ENCODE results near the gene EPB41L1. TPM values are rescaled to one million over a fixed set of nuclear protein-coding genes. Genes with fewer than 3 reads are reported as not detected.

The EPB41L1 gene
- total RNA-seq, 1 donor, result 9.1 TPM

DNA sequence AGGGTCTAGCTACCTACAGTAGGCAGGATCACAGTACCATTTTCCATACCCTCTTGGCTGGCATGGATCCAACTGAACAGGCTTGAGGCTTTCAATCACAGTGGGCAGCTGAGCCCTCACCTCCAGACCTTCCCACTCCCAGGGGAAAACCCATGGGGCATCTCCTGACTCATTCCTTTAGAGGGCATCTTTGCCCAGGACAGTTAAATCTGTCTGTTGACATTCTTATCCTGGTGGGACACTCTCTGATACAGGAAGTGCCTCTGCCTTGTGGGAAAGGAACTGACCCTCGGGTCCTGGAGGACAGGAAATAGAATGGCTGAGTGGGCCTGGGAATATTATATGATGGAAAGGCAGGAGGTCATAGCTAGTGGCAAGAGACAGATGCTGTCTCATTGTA, 10.2 kb upstream of the EPB41L1 start:
- DNase-seq (ENCODE audit: low read depth), result peak; percentile 31
- H3K4me3 ChIP-seq (ENCODE audit: low read depth, low read length), result no peak overlapping the region
- no peak for TF ChIP-seq CTCF (IDR thresholded peaks at IDR 0.05; ENCODE audit: insufficient read depth, low read depth, low read length)

GRCh38 chr20:36145877-36146707, 8.4 kb upstream of the EPB41L1 start:
- peak; percentile 61 for DNase-seq (ENCODE audit: low read depth)
- no peak overlapping the region for H3K4me3 ChIP-seq (ENCODE audit: low read depth, low read length)
- no peak for TF ChIP-seq CTCF (IDR thresholded peaks at IDR 0.05; ENCODE audit: insufficient read depth, low read depth, low read length)

GRCh38 chr20:36147690-36148089, 6.8 kb upstream of the EPB41L1 start:
- no peak for TF ChIP-seq CTCF (IDR thresholded peaks at IDR 0.05; ENCODE audit: insufficient read depth, low read depth, low read length)
- no peak overlapping the region for H3K4me3 ChIP-seq (ENCODE audit: low read depth, low read length)
- DNase-seq (ENCODE audit: low read depth), result peak; percentile 93

GRCh38 chr20:36148439-36148838, 6.1 kb upstream of the EPB41L1 start:
- H3K4me3 ChIP-seq (ENCODE audit: low read depth, low read length), result no peak overlapping the region
- TF ChIP-seq CTCF (IDR thresholded peaks at IDR 0.05; ENCODE audit: insufficient read depth, low read depth, low read length), result no peak
- DNase-seq (ENCODE audit: low read depth), result no peak

DNA sequence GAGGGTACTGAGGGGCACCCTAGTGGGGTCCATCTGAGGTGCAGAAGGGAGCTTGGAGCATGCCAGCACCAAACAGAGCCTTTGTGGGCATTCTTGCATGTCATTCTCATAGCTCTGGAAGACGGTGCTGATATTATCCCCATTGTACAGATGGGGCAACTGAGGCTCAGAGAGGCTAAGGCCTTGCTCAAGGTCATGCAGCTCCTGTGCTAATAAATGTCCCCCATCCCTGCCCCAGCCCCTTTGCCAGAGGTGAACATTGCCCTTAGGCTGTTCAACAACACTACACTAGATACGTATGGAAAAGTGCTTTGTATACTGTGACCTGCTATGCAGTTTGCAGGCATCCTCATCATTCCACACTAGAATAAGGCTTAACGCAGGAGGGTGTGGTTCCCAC, 5.5 kb upstream of the EPB41L1 start:
- no peak for TF ChIP-seq CTCF (IDR thresholded peaks at IDR 0.05; ENCODE audit: insufficient read depth, low read depth, low read length)
- DNase-seq (ENCODE audit: low read depth), result no peak
- H3K4me3 ChIP-seq (ENCODE audit: low read depth, low read length), result no peak overlapping the region

- no peak for DNase-seq (ENCODE audit: low read depth)
- no peak for TF ChIP-seq CTCF (IDR thresholded peaks at IDR 0.05; ENCODE audit: insufficient read depth, low read depth, low read length)
- no peak overlapping the region for H3K4me3 ChIP-seq (ENCODE audit: low read depth, low read length)
Measured at GRCh38 chr20:36149469-36149868, 5.1 kb upstream of the EPB41L1 start.

- TF ChIP-seq CTCF (IDR thresholded peaks at IDR 0.05; ENCODE audit: insufficient read depth, low read depth, low read length), result no peak
- no peak for DNase-seq (ENCODE audit: low read depth)
- H3K4me3 ChIP-seq (ENCODE audit: low read depth, low read length), result no peak overlapping the region
Measured at GRCh38 chr20:36150489-36150846, 4.1 kb upstream of the EPB41L1 start.

Data from fibroblast of villous mesenchyme (primary cell).